Activated T-cell treated with anti-CD3 and anti-CD28 coated beads for 1 hour (primary cell): ENCODE measurements around the gene TMEM114.

ENCODE experiments used
- DNase-seq: peaks from one replicate; pipeline ENCODE4 v3.0.0-alpha.2; 2020; ENCODE audit warnings: low read depth

The TMEM114 gene

DNA sequence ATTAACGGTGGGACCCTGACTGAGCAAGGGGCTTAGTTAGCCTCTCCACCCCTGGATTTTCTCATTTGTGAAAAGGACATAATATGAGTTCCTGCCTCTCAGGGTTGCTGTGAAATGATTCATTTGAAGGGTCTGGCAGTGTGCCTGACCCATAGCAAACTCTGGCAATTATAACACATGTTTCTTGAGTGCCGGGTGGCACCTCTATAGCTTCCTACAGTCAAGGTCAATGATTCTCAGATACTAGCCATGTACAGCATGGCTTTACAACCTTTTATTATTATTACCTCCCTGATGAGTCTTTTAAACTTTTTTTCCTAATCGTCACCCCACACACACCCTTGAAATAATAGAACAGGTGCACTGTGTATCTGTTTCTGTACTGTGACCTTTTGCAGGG is 42.1 kb downstream of the TMEM114 start:
- DNase-seq: no peak

DNA sequence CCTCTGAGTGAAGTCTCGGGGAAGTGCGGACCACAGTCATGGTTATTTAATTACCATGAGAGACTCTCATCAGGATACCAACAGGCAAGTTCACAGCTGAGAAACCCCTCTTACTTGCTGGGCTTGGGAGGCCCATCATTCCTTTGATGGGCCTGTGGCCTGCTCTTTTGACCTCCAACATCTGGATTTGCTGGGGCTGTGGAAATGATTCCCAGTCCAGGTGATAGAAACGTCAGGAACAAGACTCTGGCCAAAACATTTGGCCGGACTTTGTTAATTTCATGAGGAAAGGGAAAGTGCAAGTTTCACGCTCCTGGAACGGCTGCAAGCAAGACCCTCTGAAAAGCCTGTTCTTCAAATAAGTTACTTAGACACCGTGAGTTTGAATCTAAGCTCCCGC is 42.5 kb downstream of the TMEM114 start:
- DNase-seq: no peak

DNA sequence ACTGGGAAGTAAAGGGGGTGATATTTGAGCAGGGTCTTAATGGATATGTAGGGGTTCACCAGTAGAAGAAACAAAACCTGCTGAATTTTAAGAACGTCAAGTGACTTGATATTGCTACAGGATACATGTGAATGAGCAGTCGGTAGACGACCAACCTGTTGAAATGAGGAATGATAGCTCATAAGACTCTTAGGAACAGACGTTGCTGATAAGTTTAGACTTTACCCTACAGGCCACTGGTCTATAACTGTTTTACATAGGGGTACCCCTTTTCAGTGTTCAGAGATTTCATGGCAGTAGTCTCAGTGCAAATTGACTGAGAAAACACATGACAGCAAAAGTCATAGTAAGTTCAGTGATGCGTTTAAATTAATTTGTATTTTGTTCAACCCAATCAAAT is 45.9 kb downstream of the TMEM114 start:
- DNase-seq: no peak

DNA sequence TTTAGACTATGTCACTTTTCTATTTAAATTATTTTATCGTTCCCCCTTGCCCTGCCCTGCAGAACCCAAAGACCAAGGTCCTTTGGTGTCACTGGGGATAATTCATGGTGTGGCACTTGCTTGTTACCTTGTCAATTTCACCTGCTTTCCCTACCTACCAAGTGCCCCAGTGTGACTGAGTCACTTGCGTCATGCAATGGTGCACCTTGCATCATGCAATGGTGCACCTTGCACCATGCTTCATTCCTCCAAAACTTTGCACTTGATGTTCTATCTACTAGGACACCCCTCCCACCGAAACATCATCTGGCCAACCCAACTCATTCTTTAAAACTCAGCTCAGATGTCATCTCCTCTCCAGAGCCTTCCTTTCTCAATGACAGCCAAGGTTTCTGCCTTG is 47.1 kb downstream of the TMEM114 start:
- no peak for DNase-seq

DNA sequence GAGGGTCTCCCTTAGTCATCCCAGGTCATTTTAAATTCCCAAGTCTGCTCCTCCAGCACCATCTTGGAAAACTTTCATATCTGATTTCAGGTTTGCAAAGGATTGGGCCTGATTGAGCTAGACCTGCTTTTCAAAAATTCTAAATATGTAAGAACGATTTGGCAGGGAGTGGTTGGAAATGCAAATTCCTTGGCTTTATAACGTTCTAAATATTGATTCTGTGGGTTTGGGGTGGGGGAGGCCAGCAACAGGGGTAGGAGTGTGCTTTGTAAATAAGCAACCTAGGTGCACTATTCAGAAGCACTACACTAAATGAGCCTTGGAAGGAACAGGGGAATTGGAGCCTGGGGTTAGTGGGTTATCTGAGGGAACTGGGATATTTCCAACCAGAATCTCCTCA is 47.9 kb downstream of the TMEM114 start:
- DNase-seq: no peak

DNA sequence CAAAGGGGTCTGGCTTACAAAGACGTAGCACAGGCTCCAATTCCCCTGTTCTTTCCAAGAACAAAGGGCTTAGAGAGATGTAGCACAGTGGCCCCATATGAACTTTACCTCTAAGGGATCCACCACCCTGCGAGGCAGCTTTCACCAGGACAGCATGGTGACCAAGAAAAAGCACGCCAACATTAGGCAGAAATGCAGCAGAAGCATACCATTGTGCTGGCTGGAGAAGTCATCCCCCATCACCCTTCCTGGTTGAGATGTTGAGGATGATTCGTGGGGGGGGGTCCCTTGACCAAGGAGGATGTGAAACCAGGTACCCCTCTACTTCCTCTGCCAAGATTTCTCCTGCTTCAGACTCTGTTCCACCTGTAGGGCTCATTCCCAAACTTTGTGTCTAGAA is 48.4 kb downstream of the TMEM114 start:
- DNase-seq: no peak

DNA sequence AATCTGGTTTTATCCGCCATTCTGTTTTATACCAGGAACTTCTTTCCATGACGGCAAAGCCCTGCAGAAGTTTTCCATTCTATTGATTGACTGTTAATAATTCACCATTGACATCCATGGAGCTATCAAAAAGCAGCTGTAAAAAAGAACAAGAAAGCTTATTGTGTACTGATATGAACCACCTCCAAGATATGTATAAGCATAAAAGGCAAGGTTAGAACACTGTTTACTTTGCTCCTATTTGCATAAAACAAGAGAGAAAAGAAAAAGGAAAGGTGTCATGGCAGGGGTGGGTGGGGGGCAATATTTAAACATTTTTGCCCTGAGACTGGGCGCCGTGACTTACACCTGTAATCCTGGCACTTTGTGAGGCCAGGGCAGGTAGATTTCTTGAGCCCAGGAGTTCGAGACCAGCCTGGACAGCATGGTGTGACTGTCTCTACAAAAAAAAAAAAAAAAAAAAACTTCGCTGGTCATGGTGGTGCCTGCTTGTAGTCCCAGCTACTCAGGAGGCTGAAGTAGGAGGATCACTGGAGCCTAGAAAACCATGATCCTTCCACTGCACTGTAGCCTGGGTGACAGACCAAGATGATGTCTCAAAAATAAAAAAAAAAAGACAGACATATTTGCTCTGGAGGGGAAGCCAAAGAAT is 52.5 kb downstream of the TMEM114 start:
- DNase-seq: no peak

DNA sequence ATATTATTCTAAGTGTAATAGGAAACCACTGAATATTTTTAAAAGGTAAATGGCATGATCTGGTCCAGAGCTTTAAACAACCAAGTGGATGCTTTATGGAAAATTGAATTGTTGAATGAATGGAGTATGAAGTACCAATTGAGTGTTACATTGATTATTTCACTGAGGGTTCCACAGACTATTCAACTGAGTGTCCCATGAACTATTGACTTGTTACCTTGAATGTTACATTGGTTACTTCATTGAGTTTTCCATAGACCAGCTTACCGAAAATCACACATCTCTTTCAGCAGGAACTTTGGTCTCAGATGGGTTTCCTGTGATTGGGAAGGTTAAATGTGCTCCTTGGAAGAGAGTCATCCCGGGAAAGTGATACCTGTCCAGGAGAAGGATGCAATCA is 56.8 kb downstream of the TMEM114 start:
- DNase-seq: no peak

DNA sequence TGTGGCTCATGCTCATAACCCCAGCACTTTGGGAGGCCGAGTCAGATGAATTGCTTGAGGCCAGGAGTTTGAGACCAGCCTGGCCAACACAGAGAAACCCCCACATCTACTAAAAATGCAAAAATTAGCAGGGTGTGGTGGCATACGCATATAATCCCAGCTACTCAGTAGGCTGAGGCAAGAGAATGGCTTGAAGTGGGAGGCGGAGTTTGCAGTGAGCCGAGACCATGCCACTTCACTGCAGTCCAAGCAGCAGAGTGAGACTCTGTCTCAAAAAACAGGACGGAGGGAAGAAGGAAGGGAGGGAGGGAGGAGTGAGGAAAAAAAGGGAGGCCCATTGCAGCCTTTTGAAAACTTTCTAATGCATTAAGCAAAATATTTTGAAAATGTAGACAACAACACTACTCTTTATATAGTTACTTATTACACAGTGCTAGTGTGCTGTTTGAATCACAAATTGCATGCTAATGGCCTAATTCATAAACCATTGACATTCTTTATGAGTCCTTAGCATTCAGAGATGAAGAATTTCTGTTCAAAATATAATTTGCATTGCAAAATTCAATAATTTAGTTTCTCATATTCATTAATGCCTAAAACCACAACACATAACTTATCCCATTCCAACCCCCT is 59.4 kb downstream of the TMEM114 start:
- DNase-seq: no peak

DNA sequence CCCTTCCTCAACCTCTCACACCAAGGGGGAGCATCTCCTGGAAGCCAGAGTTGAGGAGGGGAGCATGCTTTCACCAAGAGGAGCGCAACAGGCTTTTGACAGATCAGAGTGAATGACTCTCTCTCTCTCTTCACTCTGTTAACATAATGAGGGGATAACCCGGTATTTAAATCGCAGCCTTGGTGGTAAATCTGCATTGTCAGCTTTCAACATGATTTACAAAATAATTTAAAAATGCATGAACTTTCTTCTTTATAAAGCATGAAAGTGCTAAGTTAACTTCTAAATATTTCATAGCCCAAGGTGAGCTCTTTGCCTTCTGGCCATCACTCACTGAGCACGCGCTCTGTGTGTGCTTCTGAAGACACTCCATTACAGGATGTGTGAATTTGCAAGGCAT is 61.8 kb downstream of the TMEM114 start:
- DNase-seq: no peak

DNA sequence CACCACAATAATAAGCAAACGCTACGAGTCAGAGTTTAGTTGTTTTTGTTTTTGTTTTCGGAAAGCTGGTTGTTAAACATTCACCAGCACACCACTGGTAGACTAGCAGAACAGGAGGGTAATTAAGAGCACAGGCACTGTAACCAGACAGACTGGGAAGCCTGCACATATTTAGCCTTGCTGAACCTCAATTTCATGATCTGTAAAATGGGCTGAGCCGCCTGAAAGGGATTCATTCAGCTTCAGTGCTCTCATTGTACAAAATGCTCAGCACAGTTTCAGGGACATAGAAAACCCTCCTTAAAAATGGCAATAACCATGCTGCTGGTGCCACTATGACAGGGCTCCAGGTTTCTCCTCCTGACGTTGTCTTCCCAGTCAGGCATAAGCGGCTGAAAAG is 66.4 kb downstream of the TMEM114 start:
- DNase-seq: no peak

DNA sequence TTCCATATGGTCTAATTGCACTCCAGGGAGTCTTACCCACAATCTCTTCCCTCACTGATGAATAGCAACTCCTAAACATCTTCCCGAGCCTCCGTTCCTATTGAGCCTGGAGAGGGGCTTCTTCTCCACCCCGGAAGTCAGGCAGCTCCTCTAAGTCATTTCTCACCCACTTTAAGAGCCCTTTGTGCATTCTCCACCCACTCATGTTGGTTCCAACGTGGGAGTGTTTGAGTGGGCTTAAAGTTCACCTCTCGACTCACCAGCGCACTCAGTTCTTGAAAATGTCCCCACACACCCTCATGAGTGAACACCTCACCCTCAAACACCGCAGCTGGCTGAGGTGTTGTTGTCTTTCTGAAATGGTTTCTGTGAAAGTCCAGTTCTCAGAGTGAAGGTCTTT is 67.6 kb downstream of the TMEM114 start:
- DNase-seq: no peak

DNA sequence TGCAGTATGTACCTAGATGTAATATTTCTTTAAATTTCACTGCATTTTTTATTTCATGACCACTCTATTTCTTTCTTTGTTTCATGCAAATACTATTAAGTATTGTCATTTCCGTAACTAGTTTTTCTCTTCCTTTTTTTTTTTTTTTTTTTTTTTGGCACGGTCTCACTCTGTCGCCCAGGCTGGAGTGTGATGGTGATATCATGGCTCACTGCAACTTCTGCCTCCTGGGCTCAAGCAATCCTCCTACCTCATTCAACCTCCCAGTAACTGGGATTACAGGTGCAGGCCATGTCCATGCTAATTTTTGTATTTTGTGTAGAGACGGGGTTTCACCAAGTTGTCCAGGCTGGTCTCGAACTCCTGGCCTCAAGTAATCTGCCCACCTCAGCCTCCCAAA is 70.7 kb downstream of the TMEM114 start:
- DNase-seq: no peak
